HepG2 (cell line): ENCODE measurements around the gene DNAJC12. TPM values are rescaled to one million over a fixed set of nuclear protein-coding genes. Genes with fewer than 3 reads are reported as not detected.
A peak's percentile ranks its signal among the peaks of the same experiment; 100 is the strongest.

Experiments
- AGO2 ChIP-seq: fragments of 200-400 bp; formaldehyde crosslinking; optimal IDR thresholded peaks from 2 replicates; pipeline ENCODE3; 2017; ENCODE audit warnings: mild to moderate bottlenecking, low read depth, low read length, moderate library complexity
- FOSL2 ChIP-seq: sonication (generic); formaldehyde crosslinking; IDR thresholded peaks from 2 replicates; pipeline ENCODE4 v1.4.0; 2020; ENCODE audit warnings: missing genetic modification reagents
- JUNB ChIP-seq: sonication (generic); formaldehyde crosslinking; IDR thresholded peaks from 2 replicates; pipeline ENCODE4 v1.8.0; 2022; ENCODE audit warnings: missing genetic modification reagents, mild to moderate bottlenecking, borderline replicate concordance
- KLF11 ChIP-seq: IDR thresholded peaks from 2 replicates; pipeline ENCODE4 v1.6.1; 2016; ENCODE audit warnings: missing compliant biosample characterization
- NPAS2 ChIP-seq: sonication (generic); formaldehyde crosslinking; IDR thresholded peaks from 2 replicates; pipeline ENCODE4 v1.8.0; 2022; ENCODE audit warnings: mild to moderate bottlenecking, missing genetic modification reagents, borderline replicate concordance
- PHB2 ChIP-seq: fragments of 450-650 bp; IDR thresholded peaks from 2 replicates; pipeline ENCODE4 v1.6.1; 2018; ENCODE audit not compliant: partially characterized antibody
- RFXAP ChIP-seq: sonication (generic); formaldehyde crosslinking; IDR thresholded peaks from 2 replicates; pipeline ENCODE4 v1.4.0; 2020; ENCODE audit warnings: missing genetic modification reagents, borderline replicate concordance
- SKI ChIP-seq: fragments of 450-650 bp; IDR thresholded peaks from one replicate; pipeline ENCODE4 v1.6.1; 2018; ENCODE audit warnings: mild to moderate bottlenecking; ENCODE audit not compliant: partially characterized antibody
- SNRNP70 ChIP-seq: fragments of 200-400 bp; formaldehyde crosslinking; IDR thresholded peaks from 2 replicates; pipeline ENCODE4 v1.6.1; 2017; ENCODE audit warnings: mild to moderate bottlenecking, low read depth, low read length, moderate library complexity
- SOX6 ChIP-seq, 2 experiments: fragments of 450-650 bp in 1 of 2; sonication (generic) in 1 of 2; formaldehyde crosslinking in 1 of 2; IDR thresholded peaks; 2 replicates each; pipeline versions ENCODE4 v1.4.0 to v1.6.1; 2017 to 2020; ENCODE audit warnings: antibody characterized with exemption in 1 of 2, mild to moderate bottlenecking in 1 of 2, missing genetic modification reagents in 1 of 2
- TFAP4 ChIP-seq: sonication (generic); IDR thresholded peaks from 2 replicates; pipeline ENCODE4 v1.6.1; 2016; ENCODE audit warnings: low read depth, borderline replicate concordance
- YY1 ChIP-seq: IDR thresholded peaks from 2 replicates; pipeline ENCODE4 v1.6.1; 2011; ENCODE audit warnings: low read length, low read depth, moderate library complexity, mild to moderate bottlenecking; ENCODE audit not compliant: insufficient read depth, insufficient replicate concordance
- ZFX ChIP-seq: sonication (generic); formaldehyde crosslinking; IDR thresholded peaks from 2 replicates; pipeline ENCODE4 v1.4.0; 2020; ENCODE audit warnings: mild to moderate bottlenecking, low read depth, missing genetic modification reagents, moderate library complexity
- polyA plus RNA-seq, 8 experiments: library from polyadenylated mRNA; depleted of rRNA in 3 of 8; stranded (reverse) in 7 of 8; unstranded in 1 of 8; fragments of >200 nt; fragmentation: Illumina TruSeq in 4 of 8; extraction: Trizol in 4 of 8; gene quantifications; 2 replicates each; pipeline versions ENCODE4 v1.2.1 to v1.2.3, GENCODE V29; 2011 to 2016; ENCODE audit warnings: low read depth in 4 of 8, missing spikeins in 1 of 8, mixed read lengths in 1 of 8; ENCODE audit not compliant: insufficient read depth in 1 of 8
- total RNA-seq, 5 experiments: library from RNA; depleted of rRNA; stranded (reverse); fragments of >200 nt; fragmentation: Illumina TruSeq; extraction: Trizol; gene quantifications; 2 replicates each; pipeline ENCODE4 v1.2.3, GENCODE V29; 2016; ENCODE audit warnings: low read depth in 1 of 5
- TF ChIP-seq, protein P1 (sequence below): sonication (generic); formaldehyde crosslinking; IDR thresholded peaks from 2 replicates; pipeline ENCODE4 v1.9.0; 2022; ENCODE audit warnings: low read depth, missing genetic modification reagents
- TF ChIP-seq, protein P2 (sequence below): sonication (generic); formaldehyde crosslinking; IDR thresholded peaks from 2 replicates; pipeline ENCODE4 v1.4.0; 2020; ENCODE audit warnings: missing genetic modification reagents
- TF ChIP-seq, protein P3 (sequence below): sonication (generic); formaldehyde crosslinking; IDR thresholded peaks from 2 replicates; pipeline ENCODE4 v1.5.0; 2020; ENCODE audit warnings: mild to moderate bottlenecking, missing genetic modification reagents, borderline replicate concordance
- TF ChIP-seq, protein P4 (sequence below): sonication (generic); formaldehyde crosslinking; IDR thresholded peaks from 2 replicates; pipeline ENCODE4 v1.8.0; 2022; ENCODE audit warnings: mild to moderate bottlenecking, missing genetic modification reagents, moderate library complexity

The DNAJC12 gene
- total and polyA plus RNA-seq, 2 of the 13 experiments (the other 11 are each of a cell fraction or from before 2014, with no cell fraction given) = 11.6 to 43.9 TPM

- no peak for TF ChIP-seq AGO2
- TF ChIP-seq RFXAP (CRISPR knock-in tag) = no peak
- no peak for TF ChIP-seq SNRNP70
- no peak for TF ChIP-seq SOX6 (IDR thresholded peaks at IDR 0.05)
- TF ChIP-seq SOX6 (CRISPR knock-in tag; IDR thresholded peaks at IDR 0.05) = peak; percentile 50; the same call in 1 of the 2 replicates
- no peak for TF ChIP-seq PHB2
- TF ChIP-seq, protein P1, sequence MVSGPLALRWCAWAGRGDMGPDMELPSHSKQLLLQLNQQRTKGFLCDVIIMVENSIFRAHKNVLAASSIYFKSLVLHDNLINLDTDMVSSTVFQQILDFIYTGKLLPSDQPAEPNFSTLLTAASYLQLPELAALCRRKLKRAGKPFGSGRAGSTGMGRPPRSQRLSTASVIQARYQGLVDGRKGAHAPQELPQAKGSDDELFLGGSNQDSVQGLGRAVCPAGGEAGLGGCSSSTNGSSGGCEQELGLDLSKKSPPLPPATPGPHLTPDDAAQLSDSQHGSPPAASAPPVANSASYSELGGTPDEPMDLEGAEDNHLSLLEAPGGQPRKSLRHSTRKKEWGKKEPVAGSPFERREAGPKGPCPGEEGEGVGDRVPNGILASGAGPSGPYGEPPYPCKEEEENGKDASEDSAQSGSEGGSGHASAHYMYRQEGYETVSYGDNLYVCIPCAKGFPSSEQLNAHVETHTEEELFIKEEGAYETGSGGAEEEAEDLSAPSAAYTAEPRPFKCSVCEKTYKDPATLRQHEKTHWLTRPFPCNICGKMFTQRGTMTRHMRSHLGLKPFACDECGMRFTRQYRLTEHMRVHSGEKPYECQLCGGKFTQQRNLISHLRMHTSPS (CRISPR knock-in tag) = no peak
- TF ChIP-seq, protein P2, sequence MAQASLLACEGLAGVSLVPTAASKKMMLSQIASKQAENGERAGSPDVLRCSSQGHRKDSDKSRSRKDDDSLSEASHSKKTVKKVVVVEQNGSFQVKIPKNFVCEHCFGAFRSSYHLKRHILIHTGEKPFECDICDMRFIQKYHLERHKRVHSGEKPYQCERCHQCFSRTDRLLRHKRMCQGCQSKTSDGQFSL (CRISPR knock-in tag) = no peak
- peak; percentile 96 for TF ChIP-seq ZFX (CRISPR knock-in tag)
- peak; percentile 54 for TF ChIP-seq YY1
- TF ChIP-seq NPAS2 (CRISPR knock-in tag) = no peak
- peak; percentile 9 for TF ChIP-seq SKI
- no peak for TF ChIP-seq JUNB
- TF ChIP-seq, protein P3, sequence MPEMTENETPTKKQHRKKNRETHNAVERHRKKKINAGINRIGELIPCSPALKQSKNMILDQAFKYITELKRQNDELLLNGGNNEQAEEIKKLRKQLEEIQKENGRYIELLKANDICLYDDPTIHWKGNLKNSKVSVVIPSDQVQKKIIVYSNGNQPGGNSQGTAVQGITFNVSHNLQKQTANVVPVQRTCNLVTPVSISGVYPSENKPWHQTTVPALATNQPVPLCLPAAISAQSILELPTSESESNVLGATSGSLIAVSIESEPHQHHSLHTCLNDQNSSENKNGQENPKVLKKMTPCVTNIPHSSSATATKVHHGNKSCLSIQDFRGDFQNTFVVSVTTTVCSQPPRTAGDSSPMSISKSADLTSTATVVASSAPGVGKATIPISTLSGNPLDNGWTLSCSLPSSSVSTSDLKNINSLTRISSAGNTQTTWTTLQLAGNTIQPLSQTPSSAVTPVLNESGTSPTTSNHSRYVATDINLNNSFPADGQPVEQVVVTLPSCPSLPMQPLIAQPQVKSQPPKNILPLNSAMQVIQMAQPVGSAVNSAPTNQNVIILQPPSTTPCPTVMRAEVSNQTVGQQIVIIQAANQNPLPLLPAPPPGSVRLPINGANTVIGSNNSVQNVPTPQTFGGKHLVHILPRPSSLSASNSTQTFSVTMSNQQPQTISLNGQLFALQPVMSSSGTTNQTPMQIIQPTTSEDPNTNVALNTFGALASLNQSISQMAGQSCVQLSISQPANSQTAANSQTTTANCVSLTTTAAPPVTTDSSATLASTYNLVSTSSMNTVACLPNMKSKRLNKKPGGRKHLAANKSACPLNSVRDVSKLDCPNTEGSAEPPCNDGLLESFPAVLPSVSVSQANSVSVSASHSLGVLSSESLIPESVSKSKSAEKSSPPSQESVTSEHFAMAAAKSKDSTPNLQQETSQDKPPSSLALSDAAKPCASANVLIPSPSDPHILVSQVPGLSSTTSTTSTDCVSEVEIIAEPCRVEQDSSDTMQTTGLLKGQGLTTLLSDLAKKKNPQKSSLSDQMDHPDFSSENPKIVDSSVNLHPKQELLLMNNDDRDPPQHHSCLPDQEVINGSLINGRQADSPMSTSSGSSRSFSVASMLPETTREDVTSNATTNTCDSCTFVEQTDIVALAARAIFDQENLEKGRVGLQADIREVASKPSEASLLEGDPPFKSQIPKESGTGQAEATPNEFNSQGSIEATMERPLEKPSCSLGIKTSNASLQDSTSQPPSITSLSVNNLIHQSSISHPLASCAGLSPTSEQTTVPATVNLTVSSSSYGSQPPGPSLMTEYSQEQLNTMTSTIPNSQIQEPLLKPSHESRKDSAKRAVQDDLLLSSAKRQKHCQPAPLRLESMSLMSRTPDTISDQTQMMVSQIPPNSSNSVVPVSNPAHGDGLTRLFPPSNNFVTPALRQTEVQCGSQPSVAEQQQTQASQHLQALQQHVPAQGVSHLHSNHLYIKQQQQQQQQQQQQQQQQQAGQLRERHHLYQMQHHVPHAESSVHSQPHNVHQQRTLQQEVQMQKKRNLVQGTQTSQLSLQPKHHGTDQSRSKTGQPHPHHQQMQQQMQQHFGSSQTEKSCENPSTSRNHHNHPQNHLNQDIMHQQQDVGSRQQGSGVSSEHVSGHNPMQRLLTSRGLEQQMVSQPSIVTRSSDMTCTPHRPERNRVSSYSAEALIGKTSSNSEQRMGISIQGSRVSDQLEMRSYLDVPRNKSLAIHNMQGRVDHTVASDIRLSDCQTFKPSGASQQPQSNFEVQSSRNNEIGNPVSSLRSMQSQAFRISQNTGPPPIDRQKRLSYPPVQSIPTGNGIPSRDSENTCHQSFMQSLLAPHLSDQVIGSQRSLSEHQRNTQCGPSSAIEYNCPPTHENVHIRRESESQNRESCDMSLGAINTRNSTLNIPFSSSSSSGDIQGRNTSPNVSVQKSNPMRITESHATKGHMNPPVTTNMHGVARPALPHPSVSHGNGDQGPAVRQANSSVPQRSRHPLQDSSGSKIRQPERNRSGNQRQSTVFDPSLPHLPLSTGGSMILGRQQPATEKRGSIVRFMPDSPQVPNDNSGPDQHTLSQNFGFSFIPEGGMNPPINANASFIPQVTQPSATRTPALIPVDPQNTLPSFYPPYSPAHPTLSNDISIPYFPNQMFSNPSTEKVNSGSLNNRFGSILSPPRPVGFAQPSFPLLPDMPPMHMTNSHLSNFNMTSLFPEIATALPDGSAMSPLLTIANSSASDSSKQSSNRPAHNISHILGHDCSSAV (CRISPR knock-in tag) = no peak
- TF ChIP-seq FOSL2 (CRISPR knock-in tag) = peak; percentile 51; the same call in 1 of the 2 replicates
- no peak; the same call in 1 of the 2 replicates for TF ChIP-seq TFAP4
- TF ChIP-seq, protein P4, sequence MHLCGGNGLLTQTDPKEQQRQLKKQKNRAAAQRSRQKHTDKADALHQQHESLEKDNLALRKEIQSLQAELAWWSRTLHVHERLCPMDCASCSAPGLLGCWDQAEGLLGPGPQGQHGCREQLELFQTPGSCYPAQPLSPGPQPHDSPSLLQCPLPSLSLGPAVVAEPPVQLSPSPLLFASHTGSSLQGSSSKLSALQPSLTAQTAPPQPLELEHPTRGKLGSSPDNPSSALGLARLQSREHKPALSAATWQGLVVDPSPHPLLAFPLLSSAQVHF (CRISPR knock-in tag) = no peak
- 0 out of 2 replicates have a peak, but pooled peaks have one; percentile 46 for TF ChIP-seq KLF11 (CRISPR knock-in tag)
These were observed 11.5 kb upstream of the DNAJC12 start (continued) for GRCh38 chr10:67849331-67850011.
